HepG2 (cell line): Measurements from ENCODE around the gene C1orf159. TPM values are rescaled to one million over a fixed set of nuclear protein-coding genes. Genes with fewer than 3 reads are reported as not detected.

Source experiments
- ARID5B ChIP-seq: IDR thresholded peaks from 2 replicates; pipeline ENCODE4 v1.4.0; 2020; ENCODE audit warnings: mild to moderate bottlenecking, missing genetic modification reagents
- ARNTL ChIP-seq: sonication (generic); formaldehyde crosslinking; IDR thresholded peaks from 2 replicates; pipeline ENCODE4 v1.4.0; 2020; ENCODE audit warnings: mild to moderate bottlenecking, missing genetic modification reagents
- GATAD2A ChIP-seq: IDR thresholded peaks from 2 replicates; pipeline ENCODE4 v1.6.1; 2016
- KLF15 ChIP-seq: sonication (generic); formaldehyde crosslinking; IDR thresholded peaks from 2 replicates; pipeline ENCODE4 v1.8.1; 2023; ENCODE audit warnings: borderline replicate concordance, mild to moderate bottlenecking, inconsistent platforms, missing genetic modification reagents, mixed read lengths
- LRRFIP1 ChIP-seq: sonication (generic); formaldehyde crosslinking; conservative IDR thresholded peaks from 2 replicates; pipeline ENCODE4 v1.4.0; 2020; ENCODE audit warnings: missing genetic modification reagents
- MIER2 ChIP-seq: IDR thresholded peaks from 2 replicates; pipeline ENCODE4 v1.6.1; 2016; ENCODE audit warnings: missing biosample characterization, missing genetic modification reagents
- POGK ChIP-seq: sonication (generic); formaldehyde crosslinking; conservative IDR thresholded peaks from 2 replicates; pipeline ENCODE4 v1.8.0; 2022; ENCODE audit warnings: mild to moderate bottlenecking, moderate library complexity, missing genetic modification reagents
- POLR2G ChIP-seq: fragments of 200-400 bp; formaldehyde crosslinking; IDR thresholded peaks from 2 replicates; pipeline ENCODE4 v1.6.1; 2018; ENCODE audit warnings: mild to moderate bottlenecking, low read depth, low read length, moderate library complexity
- SIX4 ChIP-seq: sonication (generic); formaldehyde crosslinking; IDR thresholded peaks from 2 replicates; pipeline ENCODE4 v1.4.0; 2020; ENCODE audit warnings: missing genetic modification reagents
- SRSF9 ChIP-seq: fragments of 200-400 bp; formaldehyde crosslinking; IDR thresholded peaks from 2 replicates; pipeline ENCODE4 v1.6.1; 2018; ENCODE audit warnings: borderline replicate concordance, mild to moderate bottlenecking, low read depth, low read length; ENCODE audit not compliant: insufficient read depth, poor library complexity, severe bottlenecking
- TEAD2 ChIP-seq: sonication (generic); formaldehyde crosslinking; IDR thresholded peaks from 2 replicates; pipeline ENCODE4 v1.9.0; 2021; ENCODE audit warnings: missing genetic modification reagents
- ZBTB21 ChIP-seq: sonication (generic); formaldehyde crosslinking; IDR thresholded peaks from 2 replicates; pipeline ENCODE4 v1.4.0; 2020; ENCODE audit warnings: missing genetic modification reagents
- ZNF280B ChIP-seq: sonication (generic); formaldehyde crosslinking; IDR thresholded peaks from 2 replicates; pipeline ENCODE4 v1.5.0; 2020; ENCODE audit warnings: missing genetic modification reagents, mild to moderate bottlenecking, borderline replicate concordance
- ZNF513 ChIP-seq: sonication (generic); formaldehyde crosslinking; conservative IDR thresholded peaks from 2 replicates; pipeline ENCODE4 v1.5.0; 2020; ENCODE audit warnings: missing genetic modification reagents
- ZNF556 ChIP-seq: sonication (generic); formaldehyde crosslinking; IDR thresholded peaks from 2 replicates; pipeline ENCODE4 v1.4.0; 2020; ENCODE audit warnings: mild to moderate bottlenecking, missing genetic modification reagents, borderline replicate concordance
- ZNF703 ChIP-seq: sonication (generic); formaldehyde crosslinking; IDR thresholded peaks from 2 replicates; pipeline ENCODE4 v1.5.1; 2020; ENCODE audit warnings: missing genetic modification reagents, mild to moderate bottlenecking, moderate library complexity, borderline replicate concordance
- ZNF781 ChIP-seq: sonication (generic); formaldehyde crosslinking; IDR thresholded peaks from 2 replicates; pipeline ENCODE4 v1.5.1; 2020; ENCODE audit warnings: borderline replicate concordance, mild to moderate bottlenecking, missing genetic modification reagents; ENCODE audit errors: not compliant biosample characterization
- polyA plus RNA-seq, 8 experiments: library from polyadenylated mRNA; depleted of rRNA in 3 of 8; stranded (reverse) in 7 of 8; unstranded in 1 of 8; fragments of >200 nt; fragmentation: Illumina TruSeq in 4 of 8; extraction: Trizol in 4 of 8; gene quantifications; 2 replicates each; pipeline versions ENCODE4 v1.2.1 to v1.2.3, GENCODE V29; 2011 to 2016; ENCODE audit warnings: low read depth in 4 of 8, missing spikeins in 1 of 8, mixed read lengths in 1 of 8; ENCODE audit not compliant: insufficient read depth in 1 of 8
- total RNA-seq, 5 experiments: library from RNA; depleted of rRNA; stranded (reverse); fragments of >200 nt; fragmentation: Illumina TruSeq; extraction: Trizol; gene quantifications; 2 replicates each; pipeline ENCODE4 v1.2.3, GENCODE V29; 2016; ENCODE audit warnings: low read depth in 1 of 5

C1orf159 gene
- total and polyA plus RNA-seq, 2 of the 13 experiments (the other 11 are each of a cell fraction or from before 2014, with no cell fraction given) = 3.8 to 6.7 TPM

- TF ChIP-seq ARID5B (CRISPR knock-in tag) = no peak
- TF ChIP-seq ZNF781 (CRISPR knock-in tag) = peak; percentile 44
- peak; percentile 59 for TF ChIP-seq POLR2G
- TF ChIP-seq SIX4 (CRISPR knock-in tag) = no peak
- no peak for TF ChIP-seq ZNF513 (CRISPR knock-in tag)
- no peak for TF ChIP-seq TEAD2 (CRISPR knock-in tag)
- no peak for TF ChIP-seq MIER2 (CRISPR knock-in tag)
- TF ChIP-seq ZBTB21 = no peak
- TF ChIP-seq ZNF703 (CRISPR knock-in tag) = no peak
- no peak for TF ChIP-seq POGK
- TF ChIP-seq GATAD2A (CRISPR knock-in tag) = peak; percentile 66; the same call in 1 of the 2 replicates
- TF ChIP-seq KLF15 (CRISPR knock-in tag) = no peak
- no peak for TF ChIP-seq ZNF556
- no peak for TF ChIP-seq LRRFIP1
- no peak for TF ChIP-seq ARNTL
- TF ChIP-seq SRSF9 = no peak
- TF ChIP-seq ZNF280B (CRISPR knock-in tag) = no peak
Observed at GRCh38 chr1:1157914-1158710, 42.2 kb upstream of the C1orf159 start (continued).
